ENCODE results near the gene CENPK.
"Not testable (repeated sequence)": the region's sequence is repeated elsewhere in the genome, so short reads cannot be mapped to it uniquely, and the experiment has no call there.

The CENPK gene, protein sequence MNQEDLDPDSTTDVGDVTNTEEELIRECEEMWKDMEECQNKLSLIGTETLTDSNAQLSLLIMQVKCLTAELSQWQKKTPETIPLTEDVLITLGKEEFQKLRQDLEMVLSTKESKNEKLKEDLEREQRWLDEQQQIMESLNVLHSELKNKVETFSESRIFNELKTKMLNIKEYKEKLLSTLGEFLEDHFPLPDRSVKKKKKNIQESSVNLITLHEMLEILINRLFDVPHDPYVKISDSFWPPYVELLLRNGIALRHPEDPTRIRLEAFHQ
- total RNA-seq = 10.1 to 30.2 reads per million in 2 donors

DNA sequence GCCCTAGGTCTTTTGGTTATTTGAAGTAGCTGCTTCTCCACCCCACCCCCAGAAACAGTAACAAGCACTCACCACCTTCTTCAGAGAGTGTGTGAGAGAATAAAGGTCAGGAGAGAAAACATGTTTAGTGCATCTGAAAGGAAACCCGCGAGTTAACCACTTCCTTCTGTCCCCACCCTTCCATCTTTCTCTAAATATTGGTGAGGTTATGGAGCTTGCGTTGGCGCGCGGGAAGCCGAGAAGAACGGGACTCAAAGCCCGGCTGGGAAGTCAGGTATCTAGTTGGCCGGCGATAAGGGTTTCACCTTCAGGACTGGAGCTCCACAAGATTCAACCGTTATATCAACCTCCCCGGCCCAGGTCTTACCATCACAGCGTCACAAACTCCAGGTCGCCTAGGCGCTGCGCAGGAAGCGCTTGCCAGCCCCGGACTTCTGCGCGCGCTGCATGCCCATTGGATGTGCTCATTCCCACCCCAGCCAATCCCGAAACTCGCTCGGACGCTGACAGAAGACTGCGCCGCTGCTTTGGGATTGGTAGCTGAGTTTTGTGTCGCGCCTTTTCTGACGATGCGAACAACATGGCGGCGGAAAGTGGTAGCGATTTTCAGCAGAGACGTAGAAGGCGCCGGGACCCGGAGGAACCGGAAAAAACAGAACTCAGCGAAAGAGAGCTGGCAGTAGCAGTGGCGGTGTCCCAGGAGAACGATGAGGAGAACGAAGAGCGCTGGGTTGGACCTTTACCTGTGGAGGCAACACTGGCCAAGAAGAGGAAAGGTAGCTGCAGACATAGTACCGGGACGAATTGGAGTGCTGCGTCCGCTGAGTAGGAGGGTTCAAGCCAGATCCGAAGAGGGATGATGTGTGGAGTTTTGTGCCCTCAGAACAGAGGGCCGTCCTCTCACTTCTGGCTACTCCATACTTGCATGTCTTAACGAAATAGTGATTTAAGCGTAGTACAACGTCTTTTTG lies at the start of gene CENPK, which contains the start of gene PPWD1:
TSS of gene CENPK (minus strand) at position 438 of the 971 bp plus-strand sequence. CDS start 8,261 bp downstream, outside the sequence.
TSS of gene PPWD1 (plus strand) at position 566 of the 971 bp plus-strand sequence. CDS start at position 581, 15 bp downstream.
- peak; percentile 88 for DNase-seq

DNA sequence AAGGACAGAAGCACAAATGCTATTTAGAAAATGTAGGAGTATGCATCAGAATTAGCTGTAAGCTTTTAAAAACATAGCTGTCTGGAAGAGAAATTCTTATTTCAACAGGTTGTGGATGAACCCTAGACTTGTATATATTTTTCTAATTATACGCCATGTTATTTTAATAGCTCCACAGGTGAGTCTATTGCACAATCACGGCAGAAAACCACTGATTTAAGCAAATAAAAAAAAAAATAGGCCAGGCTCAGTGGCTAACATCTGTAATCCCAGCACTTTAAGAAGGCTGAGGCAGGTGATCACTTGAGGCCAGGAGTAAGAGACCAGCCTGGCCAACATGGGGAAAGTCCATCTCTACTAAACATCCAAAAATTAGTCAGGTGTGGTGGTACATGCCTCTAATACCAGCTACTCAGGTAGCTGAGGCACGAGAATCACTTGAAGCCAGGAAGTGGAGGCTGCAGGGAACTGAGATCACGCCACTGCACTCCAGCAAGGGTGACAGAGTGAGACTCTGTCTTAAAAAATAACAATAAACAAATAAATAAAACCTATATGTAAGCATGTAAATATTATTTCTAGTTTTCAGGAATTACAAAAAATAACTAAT lies 49.4 kb upstream of the CENPK start:
- no peak for DNase-seq

DNA sequence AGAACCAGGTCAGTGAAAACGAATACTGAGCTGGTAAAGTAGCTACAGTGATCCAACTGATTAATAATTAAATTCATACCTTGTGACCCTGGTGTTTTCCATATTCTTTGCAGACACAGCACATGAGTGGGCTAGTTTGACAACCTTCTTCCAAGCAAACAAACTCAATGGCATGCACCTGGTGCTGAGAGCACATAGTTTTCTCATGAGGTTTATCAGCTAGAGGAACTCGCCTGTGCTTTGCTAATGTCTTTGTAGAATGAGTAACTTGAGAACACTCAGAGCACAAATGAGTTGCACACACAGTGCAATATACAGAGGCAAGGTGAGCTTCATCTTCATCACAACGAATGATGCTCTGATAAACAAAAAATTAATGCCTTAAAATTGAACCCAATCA lies 48.6 kb upstream of the CENPK start:
- no peak for DNase-seq

DNA sequence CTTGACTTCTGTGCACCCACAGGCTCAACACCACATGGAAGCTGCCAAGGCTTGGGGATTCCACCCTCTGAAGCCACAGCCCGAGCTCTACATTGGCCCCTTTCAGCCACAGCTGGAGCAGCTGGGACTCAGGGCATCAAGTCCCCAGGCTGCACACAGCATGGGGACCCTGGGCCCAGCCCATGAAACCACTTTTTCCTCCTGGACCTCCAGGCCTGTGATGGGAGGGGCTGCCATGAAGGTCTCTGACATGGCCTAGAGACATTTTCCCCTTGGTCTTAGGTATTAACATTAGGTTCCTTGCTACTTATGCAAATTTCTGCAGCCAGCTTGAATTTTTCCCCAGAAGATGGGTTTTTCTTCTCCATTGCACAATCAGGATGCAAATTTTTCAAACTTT lies 38.8 kb upstream of the CENPK start:
- DNase-seq = not testable (repeated sequence)

DNA sequence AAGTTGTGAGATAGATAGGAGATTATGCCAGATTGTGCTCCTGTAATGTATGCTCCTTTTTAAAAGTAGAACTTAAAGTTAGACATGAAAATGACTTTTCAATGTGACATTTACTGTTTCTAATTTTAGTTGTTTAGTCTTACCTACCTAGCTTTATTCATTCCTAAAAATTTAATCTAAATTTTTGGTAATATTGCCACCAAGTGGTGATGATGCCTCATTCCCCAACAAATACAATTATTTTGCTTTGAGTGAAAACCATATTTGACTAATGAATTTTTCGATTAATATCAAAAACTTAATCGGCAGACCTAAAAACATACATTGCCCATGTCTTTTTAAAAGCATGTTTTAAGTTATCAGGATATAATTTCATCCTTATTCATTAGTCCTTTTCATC lies 25.7 kb upstream of the CENPK start:
- no peak for DNase-seq

DNA sequence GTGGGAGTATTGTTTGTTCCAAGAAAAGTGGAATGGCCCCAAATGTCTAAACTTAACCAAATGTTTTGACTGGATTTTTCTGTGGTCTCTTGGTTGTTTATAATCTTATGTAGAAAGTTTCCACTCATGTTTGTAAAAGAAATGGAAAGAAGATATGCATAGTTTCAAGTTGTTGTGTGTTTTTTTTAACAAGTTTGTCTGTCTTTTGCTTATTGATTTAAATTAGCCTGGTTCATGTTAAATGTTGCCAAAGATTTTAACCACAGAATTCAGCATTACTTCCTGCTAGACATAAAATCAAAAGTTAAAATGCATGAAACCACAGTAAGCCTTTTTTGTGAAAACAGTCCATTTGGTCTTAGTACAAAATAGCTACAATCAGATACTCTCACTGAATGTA lies 14.2 kb upstream of the CENPK start:
- DNase-seq = no peak

DNA sequence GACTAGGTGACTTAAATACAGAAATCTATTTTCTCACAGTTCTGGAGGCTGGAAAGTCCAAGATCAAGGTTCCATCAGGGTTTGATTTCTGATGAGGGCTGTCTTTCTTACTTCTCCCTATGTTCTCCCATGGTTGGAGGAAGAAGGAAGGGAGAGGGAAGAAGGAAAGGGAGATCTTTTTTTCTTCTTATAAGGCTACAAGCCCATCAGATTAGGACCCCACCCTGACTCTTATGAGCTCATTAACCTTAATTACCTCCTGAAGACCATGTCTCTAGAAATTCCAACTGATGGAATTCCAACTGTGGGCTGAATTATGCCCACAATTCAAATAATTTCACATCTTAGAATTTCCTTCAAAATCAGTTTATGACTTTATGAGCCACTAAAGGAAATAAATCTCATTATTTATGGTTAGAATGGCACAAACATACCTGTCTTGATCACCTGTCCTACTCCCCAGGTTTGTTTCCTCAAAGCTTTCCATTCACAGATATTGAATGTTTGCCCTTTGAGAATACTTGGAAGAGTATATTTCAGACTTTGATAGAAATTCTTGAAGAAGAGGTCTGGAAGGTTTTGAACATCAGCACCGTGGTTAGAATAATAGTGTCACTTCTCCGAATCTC lies 7.7 kb upstream of the CENPK start:
- DNase-seq = no peak

DNA sequence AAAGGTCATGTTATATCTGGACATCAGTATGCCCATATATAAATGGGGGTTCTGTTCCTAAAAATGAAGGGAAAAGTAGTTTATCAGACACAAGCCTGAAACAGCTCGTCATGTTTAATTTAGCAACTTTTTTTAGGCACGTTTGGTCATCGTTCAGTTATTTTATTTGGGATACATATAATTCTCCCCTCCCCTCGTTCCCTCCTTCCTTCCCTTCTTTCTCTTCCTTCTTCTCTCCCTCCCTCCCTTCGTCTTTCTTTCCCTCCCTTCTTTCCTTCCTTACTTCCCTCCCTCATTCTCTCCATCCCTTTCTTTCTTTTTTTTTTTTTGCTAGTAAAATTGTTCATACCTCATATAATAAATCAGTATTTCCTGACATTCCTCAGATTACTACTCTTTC lies 3.5 kb upstream of the CENPK start:
- DNase-seq = no peak

DNA sequence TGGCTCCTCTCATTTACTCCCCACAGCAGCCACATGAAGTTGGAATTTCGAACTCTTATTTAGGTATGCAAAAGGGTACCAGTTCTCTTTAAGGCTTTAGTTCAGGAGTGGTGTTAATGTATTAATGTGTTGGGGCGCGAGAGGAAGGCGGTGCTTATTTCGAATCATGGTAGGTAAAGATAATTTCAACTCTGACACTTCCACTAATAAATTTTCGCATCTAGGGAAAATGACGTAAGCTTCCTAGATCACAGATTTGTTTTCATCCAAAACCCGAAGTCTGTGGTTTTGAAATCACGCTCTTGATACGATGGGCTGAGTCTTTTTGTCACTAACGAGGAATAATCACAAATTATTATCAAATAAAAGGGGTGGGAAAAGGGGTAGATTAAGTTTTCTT lies 809 bp upstream of the CENPK start:
- DNase-seq = no peak

DNA sequence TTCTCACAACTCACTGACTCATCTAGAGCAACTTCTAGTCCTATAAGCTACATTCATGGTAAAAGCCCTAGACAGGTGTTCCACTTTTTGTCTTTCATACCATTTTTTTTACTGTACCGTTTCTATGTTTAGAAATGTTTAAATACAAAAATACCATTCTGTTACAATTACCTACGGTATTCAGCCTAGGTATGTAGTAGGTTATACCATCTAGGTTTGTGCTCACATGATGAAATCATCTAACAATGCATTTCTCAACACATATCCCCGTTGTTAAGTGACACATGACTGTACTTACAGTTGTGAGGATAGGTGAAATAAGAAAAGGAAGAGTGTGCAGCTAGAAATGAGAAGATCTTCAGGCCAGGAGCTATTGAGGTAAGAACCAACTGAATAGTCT lies 6.2 kb downstream of the CENPK start:
- DNase-seq = no peak

DNA sequence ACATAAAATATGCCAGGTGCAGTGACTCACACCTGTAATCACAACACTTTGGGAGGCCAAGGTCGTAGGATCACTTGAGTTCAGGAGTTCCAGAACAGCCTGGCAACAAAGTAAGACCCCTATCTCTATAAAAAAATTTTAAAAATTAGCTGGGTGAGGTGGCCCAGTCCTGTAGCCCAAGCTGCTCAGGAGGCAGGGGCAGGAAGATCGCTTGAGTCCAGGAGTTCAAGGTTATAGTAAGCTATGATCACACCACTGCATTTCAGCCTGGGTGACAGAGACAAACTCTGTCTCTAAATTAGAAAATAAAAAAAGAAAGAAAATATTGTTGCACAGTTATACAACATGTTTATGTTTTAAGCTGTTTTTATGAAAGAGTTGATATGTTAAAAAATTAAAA lies 6.8 kb downstream of the CENPK start:
- no peak for DNase-seq

DNA sequence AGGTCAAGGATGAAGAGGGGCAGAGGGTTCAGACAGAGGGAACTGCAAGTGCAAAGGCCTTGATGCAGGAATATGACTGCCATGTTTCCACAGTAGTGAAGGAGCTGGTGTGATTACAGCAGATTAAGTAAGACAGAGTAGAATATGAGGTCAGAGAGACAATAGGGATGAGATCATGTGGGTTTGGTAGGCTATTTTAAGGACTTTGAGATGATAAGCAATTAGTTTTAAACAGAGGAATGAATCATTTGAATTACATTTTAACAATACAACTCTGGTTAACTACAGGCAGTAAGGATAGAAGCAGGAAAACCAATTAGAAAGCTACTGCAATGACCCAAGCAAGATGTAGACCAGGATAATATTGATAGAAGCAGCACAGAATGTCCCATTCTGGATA lies 7.7 kb downstream of the CENPK start:
- DNase-seq = no peak

DNA sequence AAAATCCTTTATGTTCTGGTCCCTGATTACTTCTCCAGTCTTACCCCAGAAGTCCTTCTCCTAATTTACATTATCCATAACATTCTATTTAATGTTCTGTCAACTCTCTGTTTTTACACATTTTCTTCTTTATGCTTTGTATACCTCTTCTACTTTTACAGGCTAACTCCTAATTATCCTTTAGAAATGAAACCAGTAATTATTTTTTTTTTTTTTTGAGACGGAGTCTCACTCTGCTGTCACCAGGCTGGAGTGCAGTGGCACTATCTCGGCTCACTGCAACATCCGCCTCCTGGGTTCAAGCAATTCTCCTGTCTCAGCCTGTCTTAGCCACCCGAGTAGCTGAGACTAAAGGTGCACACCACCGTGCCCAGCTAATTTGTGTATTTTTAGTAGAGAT lies 9.0 kb downstream of the CENPK start:
- no peak for DNase-seq

DNA sequence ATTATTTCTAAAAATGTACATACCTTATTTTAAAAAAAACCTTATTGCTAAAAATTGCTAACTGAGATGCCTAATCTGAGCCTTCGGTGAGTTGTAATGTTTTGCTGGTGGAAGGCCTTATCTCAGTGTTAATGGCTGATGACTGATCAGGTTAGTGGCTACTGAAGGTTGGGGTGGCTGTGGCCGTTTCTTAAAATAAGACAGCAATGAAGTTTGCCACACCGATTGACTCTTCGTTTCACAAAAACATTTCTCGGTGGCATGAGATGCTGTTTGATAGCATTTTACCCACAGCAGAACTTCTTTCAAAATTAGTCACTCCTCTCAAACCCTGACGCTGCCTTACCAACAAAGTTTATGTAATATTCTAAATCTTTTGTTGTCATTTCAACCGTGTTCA lies 14.7 kb downstream of the CENPK start:
- no peak for DNase-seq

DNA sequence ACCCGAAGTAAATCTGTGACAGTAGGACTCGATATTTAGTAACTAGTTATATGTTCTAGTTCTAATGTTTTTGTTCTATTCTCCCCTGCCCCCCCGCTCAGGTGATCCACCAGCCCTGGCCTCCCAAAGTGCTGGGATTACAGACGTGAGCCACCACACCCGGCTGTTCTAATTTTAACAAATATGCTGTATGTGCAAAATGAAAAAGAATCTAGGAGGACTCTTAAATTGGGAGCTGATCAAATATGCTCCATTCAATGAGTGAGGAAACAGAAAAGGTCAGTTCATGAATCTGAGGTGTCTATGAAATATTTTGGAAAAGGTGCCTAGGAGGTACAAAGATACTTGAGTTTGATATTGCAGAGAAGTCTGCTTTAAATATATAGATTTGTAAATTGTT lies 16.8 kb downstream of the CENPK start:
- DNase-seq = no peak

DNA sequence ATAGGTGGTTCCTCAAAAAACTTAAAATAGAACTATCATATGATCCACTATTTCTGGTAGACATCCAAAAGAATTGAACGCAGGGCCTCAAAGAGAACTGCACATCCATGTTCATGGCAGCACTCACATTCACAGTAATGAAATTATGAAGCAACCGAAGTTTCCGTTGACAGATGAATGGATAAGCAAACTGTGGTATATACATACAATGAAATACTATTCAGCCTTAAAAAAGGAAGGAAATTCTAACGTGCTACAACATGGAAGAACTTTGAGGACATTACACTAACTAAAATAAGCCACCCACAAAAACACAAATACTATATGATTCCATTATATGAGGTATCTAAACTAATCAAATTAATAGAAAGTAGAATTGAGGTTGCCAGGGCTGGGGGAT lies 18.5 kb downstream of the CENPK start:
- DNase-seq = no peak

DNA sequence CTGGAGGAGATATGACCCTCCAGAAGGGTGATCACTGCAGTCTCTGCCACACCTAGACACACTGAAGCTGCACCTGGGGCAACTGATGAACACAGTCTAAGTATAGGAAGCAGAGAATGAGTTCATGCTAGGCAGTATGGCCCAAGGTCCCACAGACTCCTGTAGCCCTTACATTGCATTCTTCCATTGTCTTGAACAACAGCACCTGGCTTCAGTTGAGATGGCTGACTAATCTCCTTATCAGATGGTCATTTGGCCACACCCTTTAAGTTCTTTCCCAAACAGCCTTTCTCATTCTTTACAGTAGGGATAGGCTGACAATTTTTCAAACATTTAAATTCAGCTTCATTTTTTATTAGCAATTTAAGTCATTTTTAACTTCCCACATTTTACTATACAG lies 23.1 kb downstream of the CENPK start:
- no peak for DNase-seq

DNA sequence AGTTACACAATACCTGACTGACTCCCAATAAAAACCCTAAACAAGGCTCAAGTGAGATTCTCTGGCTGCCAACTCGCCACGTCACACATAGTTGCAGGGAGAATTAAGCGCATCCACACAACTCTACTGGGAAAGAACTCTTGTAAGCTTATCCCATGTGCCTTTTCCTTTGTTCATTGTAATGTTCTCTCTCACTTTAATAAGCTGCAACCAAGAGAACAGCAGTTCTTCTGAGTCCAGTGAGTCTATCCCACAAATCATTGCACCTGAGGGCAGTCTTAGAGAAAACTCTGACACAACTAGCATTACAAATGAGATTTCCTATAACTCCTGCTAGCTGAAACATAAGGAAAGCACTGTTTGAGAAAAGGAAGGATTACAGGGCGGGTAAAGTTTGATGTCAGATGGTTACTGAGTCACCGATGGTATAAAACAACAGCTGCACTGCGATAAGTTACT lies 27.4 kb downstream of the CENPK start:
- DNase-seq = no peak

DNA sequence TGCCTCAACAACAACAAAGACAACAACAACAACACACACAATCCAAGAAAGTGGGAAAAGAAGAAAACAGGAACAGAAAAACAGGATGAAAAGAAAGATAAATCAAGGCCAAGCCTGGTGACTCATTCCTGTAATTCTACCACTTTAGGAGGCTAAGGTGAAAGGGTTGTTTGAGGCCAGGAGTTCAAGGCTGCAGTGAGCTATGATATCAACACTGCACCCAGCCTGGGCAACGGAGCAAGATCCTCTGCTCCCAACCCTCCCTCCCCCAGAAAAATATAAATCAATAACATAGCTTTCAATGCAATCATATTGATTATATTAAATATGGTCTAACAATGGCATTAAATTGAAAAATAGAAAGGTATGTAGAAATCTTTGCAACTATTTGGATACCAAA lies 32.1 kb downstream of the CENPK start:
- no peak for DNase-seq

DNA sequence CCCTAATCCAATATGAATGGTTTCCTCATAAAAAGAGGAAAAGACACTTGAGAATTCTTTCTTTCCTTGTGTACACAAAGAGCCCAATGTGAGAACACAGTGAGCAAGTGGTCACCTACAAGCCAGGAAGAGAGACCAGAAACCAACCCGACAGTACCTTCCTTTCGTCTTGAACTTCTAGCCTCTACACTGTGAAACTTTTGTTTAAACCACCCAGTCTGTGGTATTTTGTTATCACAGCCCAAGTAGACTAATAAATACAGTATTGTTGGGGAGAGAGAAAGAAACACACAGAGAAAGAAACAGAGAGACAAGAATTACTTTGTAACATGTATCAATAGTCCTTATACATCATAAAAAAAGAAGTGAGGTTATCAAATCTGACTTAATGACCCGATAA lies 37.2 kb downstream of the CENPK start:
- no peak for DNase-seq

DNA sequence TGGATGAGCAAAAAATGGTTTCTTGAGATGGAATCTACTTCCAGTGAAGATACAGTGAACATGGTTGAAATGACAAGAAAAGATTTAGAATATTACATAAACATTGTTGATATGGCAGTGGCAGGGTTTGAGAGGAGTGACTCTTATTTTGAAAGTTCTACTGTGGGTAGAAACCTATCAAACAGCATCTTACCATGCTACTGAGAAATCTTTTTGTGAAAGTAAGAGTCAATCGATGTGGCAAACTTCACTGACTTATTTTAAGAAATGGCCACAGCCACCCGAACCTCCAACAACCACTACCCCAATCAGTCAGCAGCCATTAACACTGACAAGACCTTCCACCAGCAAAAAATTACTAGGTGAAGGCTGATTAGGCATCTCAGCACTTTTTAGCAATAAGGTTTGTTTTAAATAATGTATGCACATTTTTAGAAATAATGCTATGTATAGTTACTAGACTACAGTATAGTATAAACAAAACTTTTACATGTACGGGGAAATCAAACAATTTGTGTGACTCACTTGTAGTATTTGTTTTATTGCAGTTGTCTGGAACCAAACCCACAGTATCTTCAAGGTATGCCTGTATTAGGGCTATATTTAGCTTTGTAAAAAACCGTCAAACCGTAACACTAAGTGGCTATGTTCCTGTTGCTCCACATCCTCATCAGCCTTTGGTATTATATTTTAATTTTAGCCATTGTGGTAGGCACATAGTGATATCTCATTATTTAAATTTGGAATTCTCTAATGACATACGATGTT lies 50.6 kb downstream of the CENPK start:
- DNase-seq = no peak

DNA sequence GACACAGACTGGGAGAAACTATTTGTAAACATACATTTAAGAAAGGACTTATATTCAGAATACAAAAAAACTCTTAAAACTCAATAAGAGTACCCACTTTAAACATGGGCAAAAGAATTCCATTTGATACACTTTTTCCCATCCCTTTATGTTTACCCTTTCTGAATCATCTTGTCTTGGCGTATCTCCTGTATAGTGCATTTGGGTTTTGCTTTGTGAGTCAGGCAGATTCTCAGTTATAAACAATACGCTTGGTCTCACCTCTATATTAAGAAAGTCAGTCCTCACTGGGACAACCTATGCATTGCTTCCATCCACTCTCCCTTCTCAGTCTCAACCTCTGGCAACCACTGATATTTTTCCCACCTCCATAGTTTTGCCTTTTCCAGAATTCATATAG lies 54.0 kb downstream of the CENPK start:
- no peak for DNase-seq

Data from T-helper 9 cell (primary cell).